Measurements from ENCODE around the gene EIF4B. TPM values are rescaled to one million over a fixed set of nuclear protein-coding genes. Genes with fewer than 3 reads are reported as not detected.
A peak's percentile ranks its signal among the peaks of the same experiment; 100 is the strongest.

The EIF4B gene
- total and polyA plus RNA-seq, 4 donors: 81.9 to 684 (median 220) TPM

GRCh38 chr12:53069621-53070410, 63.6 kb downstream of the EIF4B start:
- H3K27ac ChIP-seq (ENCODE audit: low read depth in 1 of 2, low read length in 1 of 2): no peak overlapping the region
- no peak for DNase-seq
- TF ChIP-seq, protein P1, sequence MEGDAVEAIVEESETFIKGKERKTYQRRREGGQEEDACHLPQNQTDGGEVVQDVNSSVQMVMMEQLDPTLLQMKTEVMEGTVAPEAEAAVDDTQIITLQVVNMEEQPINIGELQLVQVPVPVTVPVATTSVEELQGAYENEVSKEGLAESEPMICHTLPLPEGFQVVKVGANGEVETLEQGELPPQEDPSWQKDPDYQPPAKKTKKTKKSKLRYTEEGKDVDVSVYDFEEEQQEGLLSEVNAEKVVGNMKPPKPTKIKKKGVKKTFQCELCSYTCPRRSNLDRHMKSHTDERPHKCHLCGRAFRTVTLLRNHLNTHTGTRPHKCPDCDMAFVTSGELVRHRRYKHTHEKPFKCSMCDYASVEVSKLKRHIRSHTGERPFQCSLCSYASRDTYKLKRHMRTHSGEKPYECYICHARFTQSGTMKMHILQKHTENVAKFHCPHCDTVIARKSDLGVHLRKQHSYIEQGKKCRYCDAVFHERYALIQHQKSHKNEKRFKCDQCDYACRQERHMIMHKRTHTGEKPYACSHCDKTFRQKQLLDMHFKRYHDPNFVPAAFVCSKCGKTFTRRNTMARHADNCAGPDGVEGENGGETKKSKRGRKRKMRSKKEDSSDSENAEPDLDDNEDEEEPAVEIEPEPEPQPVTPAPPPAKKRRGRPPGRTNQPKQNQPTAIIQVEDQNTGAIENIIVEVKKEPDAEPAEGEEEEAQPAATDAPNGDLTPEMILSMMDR (IDR thresholded peaks at IDR 0.05; ENCODE audit: control extremely low read depth, extremely low read depth): no peak

GRCh38 chr12:53070877-53071492, 64.7 kb downstream of the EIF4B start:
- H3K36me3 ChIP-seq (ENCODE audit: control insufficient read depth in 4 of 4, insufficient read depth in 4 of 4, low read length in 4 of 4): peaks cover 9 to 46% (median 16%) of the 10 kb centered on the region in 4 donors
- 91% methylated on average over 7 of the region's 7 CpGs for WGBS, 2 donors
- peak overlapping the region; percentile 23 to 39 for H3K27ac ChIP-seq (ENCODE audit: low read depth in 1 of 2, low read length in 1 of 2)
- peaks cover 8 to 30% (median 22%) of the 10 kb centered on the region in 5 donors for H3K4me1 ChIP-seq (ENCODE audit: control insufficient read depth in 5 of 5, insufficient read depth in 5 of 5, low read length in 5 of 5)
- ATAC-seq (ENCODE audit: insufficient read depth, low FRiP score) (no peak), DNase-seq (no peak)
- TF ChIP-seq, protein P1 (IDR thresholded peaks at IDR 0.05; ENCODE audit: control extremely low read depth, extremely low read depth): no peak
- no peaks in the 10 kb centered on the region for H3K27me3 ChIP-seq (ENCODE audit: control insufficient read depth in 3 of 3, insufficient read depth in 3 of 3, low read length in 2 of 3)
- H3K4me3 ChIP-seq: no peak overlapping the region
- H3K9me3 ChIP-seq (ENCODE audit: control insufficient read depth in 4 of 4, insufficient read depth in 3 of 4, low read length in 3 of 4): no peaks in the 10 kb centered on the region
- no peak overlapping the region for H3K9ac ChIP-seq (ENCODE audit: insufficient read depth in 1 of 2, low read length in 2 of 2)

More at GRCh38 chr12:53069621-53070410, 63.6 kb downstream of the EIF4B start:
- H3K36me3 ChIP-seq (ENCODE audit: control insufficient read depth in 4 of 4, insufficient read depth in 4 of 4, low read length in 4 of 4): peaks cover 6 to 41% (median 14%) of the 10 kb centered on the region in 4 donors
- H3K9ac ChIP-seq (ENCODE audit: insufficient read depth in 1 of 2, low read length in 2 of 2): no peak overlapping the region
- no peaks in the 10 kb centered on the region for H3K9me3 ChIP-seq (ENCODE audit: control insufficient read depth in 4 of 4, insufficient read depth in 3 of 4, low read length in 3 of 4)
- 67 to 90% methylated on average over 12 of the region's 12 CpGs for WGBS, 2 donors
- no peaks in the 10 kb centered on the region for H3K27me3 ChIP-seq (ENCODE audit: control insufficient read depth in 3 of 3, insufficient read depth in 3 of 3, low read length in 2 of 3)
- ATAC-seq (ENCODE audit: insufficient read depth, low FRiP score): no peak
- peaks cover 8 to 30% (median 22%) of the 10 kb centered on the region in 5 donors for H3K4me1 ChIP-seq (ENCODE audit: control insufficient read depth in 5 of 5, insufficient read depth in 5 of 5, low read length in 5 of 5)
- H3K4me3 ChIP-seq: no peak overlapping the region

DNA sequence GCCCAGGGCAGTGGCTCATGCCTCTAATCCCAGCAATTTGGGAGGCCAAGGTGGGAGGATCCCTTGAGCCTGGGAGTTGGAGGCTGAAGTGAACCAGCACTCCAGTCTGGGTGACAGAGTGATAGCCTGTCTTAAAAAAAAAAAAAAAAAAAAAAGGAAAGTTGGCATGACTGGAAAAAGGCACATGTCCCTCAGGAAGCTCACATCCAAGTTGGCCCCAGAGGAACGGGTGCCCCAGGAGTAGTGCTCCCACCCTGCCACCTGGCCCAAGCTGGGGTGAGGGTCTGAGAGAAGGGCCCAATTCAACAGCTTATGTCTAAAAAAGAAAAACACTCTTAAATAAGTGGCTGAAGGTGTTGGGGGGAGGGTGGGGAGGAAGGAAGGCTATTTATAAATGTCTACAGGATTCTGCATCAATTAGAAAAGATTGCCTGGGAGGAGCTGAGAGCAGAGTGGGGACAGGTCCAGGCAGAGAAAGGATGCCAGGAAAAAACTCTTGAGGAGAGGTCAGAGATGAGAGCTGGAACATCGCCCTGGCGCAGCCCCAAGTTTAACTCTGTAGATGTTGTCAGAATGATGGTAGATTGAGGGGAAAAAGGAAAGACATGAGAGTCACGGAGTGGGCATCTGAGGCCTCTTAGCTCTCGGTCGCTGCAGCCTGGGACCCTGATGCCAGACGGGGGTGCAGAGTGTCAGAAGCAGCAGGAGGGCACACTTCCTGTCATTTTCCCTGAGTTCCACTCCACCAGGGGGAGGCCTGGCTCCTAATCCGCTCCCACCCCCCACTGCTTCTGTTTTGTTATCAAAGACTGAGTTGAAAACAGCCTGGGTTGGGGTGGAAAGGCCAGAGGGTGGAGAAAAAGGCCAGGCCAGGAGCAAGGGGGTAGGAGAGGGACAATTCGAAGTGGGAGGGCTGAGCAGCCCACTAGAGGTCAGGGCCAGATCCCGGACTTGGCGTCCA, 65.6 kb downstream of the EIF4B start:
- TF ChIP-seq, protein P1 (IDR thresholded peaks at IDR 0.05; ENCODE audit: control extremely low read depth, extremely low read depth): no peak
- no peak overlapping the region for H3K4me3 ChIP-seq
- peak; percentile 73 to 90 (median 82) for DNase-seq
- peaks cover 12 to 48% (median 21%) of the 10 kb centered on the region in 4 donors for H3K36me3 ChIP-seq (ENCODE audit: control insufficient read depth in 4 of 4, insufficient read depth in 4 of 4, low read length in 4 of 4)
- WGBS, 2 donors: 48 to 68% methylated on average over 11 of the region's 11 CpGs
- peak overlapping the region in 1 of 2 donors; percentile 6 for H3K9ac ChIP-seq (ENCODE audit: insufficient read depth in 1 of 2, low read length in 2 of 2)
- no peaks in the 10 kb centered on the region for H3K9me3 ChIP-seq (ENCODE audit: control insufficient read depth in 4 of 4, insufficient read depth in 3 of 4, low read length in 3 of 4)
- H3K27me3 ChIP-seq (ENCODE audit: control insufficient read depth in 3 of 3, insufficient read depth in 3 of 3, low read length in 2 of 3): no peaks in the 10 kb centered on the region
- peaks cover 8 to 25% (median 22%) of the 10 kb centered on the region in 5 donors for H3K4me1 ChIP-seq (ENCODE audit: control insufficient read depth in 5 of 5, insufficient read depth in 5 of 5, low read length in 5 of 5)
- no peak for ATAC-seq (ENCODE audit: insufficient read depth, low FRiP score)
- peak overlapping the region; percentile 68 to 81 for H3K27ac ChIP-seq (ENCODE audit: low read depth in 1 of 2, low read length in 1 of 2)

All from lung (tissue), 12 donors.